SH-SY5Y (cell line): ENCODE results near the gene BORCS5.

Source experiments
- GATA2 ChIP-seq: IDR thresholded peaks from 2 replicates; pipeline ENCODE4 v1.6.1; 2011; ENCODE audit warnings: mild to moderate bottlenecking, low read depth, low read length
- GATA3 ChIP-seq: IDR thresholded peaks from 2 replicates; pipeline ENCODE4 v1.6.1; 2011; ENCODE audit warnings: low read depth, mild to moderate bottlenecking, low read length, moderate library complexity

BORCS5 gene

GRCh38 chr12:12474471-12474928 is 117.6 kb downstream of the BORCS5 start:
- TF ChIP-seq GATA2 (no peak), GATA3 (no peak)

GRCh38 chr12:12474931-12475795 is 118.3 kb downstream of the BORCS5 start:
- TF ChIP-seq GATA2 (no peak), GATA3 (no peak)

- TF ChIP-seq GATA3: no peak
- no peak for TF ChIP-seq GATA2
Observed at GRCh38 chr12:12476857-12477531, 120.1 kb downstream of the BORCS5 start.

- no peak for TF ChIP-seq GATA3
- TF ChIP-seq GATA2: no peak
Observed at GRCh38 chr12:12477532-12477890, 120.6 kb downstream of the BORCS5 start.

GRCh38 chr12:12480074-12480473 is 123.2 kb downstream of the BORCS5 start:
- TF ChIP-seq GATA2 (no peak), GATA3 (no peak)

GRCh38 chr12:12481631-12482030 is 124.8 kb downstream of the BORCS5 start:
- TF ChIP-seq GATA3 (no peak), GATA2 (no peak)

- TF ChIP-seq GATA3: no peak
- TF ChIP-seq GATA2: no peak
Observed at GRCh38 chr12:12482150-12482761, 125.4 kb downstream of the BORCS5 start.

GRCh38 chr12:12482959-12483358 is 126.1 kb downstream of the BORCS5 start:
- TF ChIP-seq GATA2 (no peak), GATA3 (no peak)

GRCh38 chr12:12483438-12483837 is 126.6 kb downstream of the BORCS5 start:
- TF ChIP-seq GATA3 (no peak), GATA2 (no peak)

GRCh38 chr12:12486661-12487240 is 129.9 kb downstream of the BORCS5 start:
- TF ChIP-seq GATA3 (no peak), GATA2 (no peak)

GRCh38 chr12:12487490-12487889 is 130.6 kb downstream of the BORCS5 start:
- TF ChIP-seq GATA3 (no peak), GATA2 (no peak)

GRCh38 chr12:12488296-12488695 is 131.4 kb downstream of the BORCS5 start:
- no peak for TF ChIP-seq GATA2
- no peak for TF ChIP-seq GATA3

GRCh38 chr12:12488823-12489550 is 132.1 kb downstream of the BORCS5 start:
- TF ChIP-seq GATA3: no peak

- TF ChIP-seq GATA3: no peak
- TF ChIP-seq GATA2: no peak
Observed at GRCh38 chr12:12491606-12492005, 134.7 kb downstream of the BORCS5 start.

- TF ChIP-seq GATA2 (no peak), GATA3 (no peak)
Observed at GRCh38 chr12:12492547-12492946, 135.7 kb downstream of the BORCS5 start.
